Liver (tissue), 9 donors: ENCODE measurements around the gene TRAPPC10. TPM values are rescaled to one million over a fixed set of nuclear protein-coding genes. Genes with fewer than 3 reads are reported as not detected.
A peak's percentile ranks its signal among the peaks of the same experiment; 100 is the strongest.

Source experiments
- DNase-seq: peaks from one replicate; pipeline ENCODE4 v3.0.0-alpha.2; 2017; ENCODE audit warnings: low spot score
- H3K27ac ChIP-seq, 2 donors: one replicate each; pipeline ENCODE4 v1.7.0; 2013; ENCODE audit warnings: inconsistent platforms in 2 of 2, low read length in 2 of 2, control low read depth in 1 of 2, low read depth in 1 of 2, mild to moderate bottlenecking in 1 of 2
- H3K27me3 ChIP-seq, 4 donors: one replicate each; pipeline versions ENCODE4 v1.6.1 to v1.7.0; 2013; ENCODE audit warnings: low read length in 3 of 4, inconsistent platforms in 1 of 4, mild to moderate bottlenecking in 1 of 4, moderate library complexity in 1 of 4; ENCODE audit not compliant: control insufficient read depth in 4 of 4, insufficient read depth in 4 of 4
- H3K36me3 ChIP-seq, 4 donors: one replicate each; pipeline versions ENCODE4 v1.6.1 to v1.7.0; 2013; ENCODE audit warnings: low read length in 3 of 4, mild to moderate bottlenecking in 3 of 4, low read depth in 1 of 4, moderate library complexity in 1 of 4; ENCODE audit not compliant: control insufficient read depth in 4 of 4, insufficient read depth in 3 of 4
- H3K4me1 ChIP-seq, 4 donors: one replicate each; pipeline versions ENCODE4 v1.6.1 to v1.7.0; 2013; ENCODE audit warnings: low read length in 3 of 4, mild to moderate bottlenecking in 3 of 4, moderate library complexity in 1 of 4; ENCODE audit not compliant: control insufficient read depth in 4 of 4, insufficient read depth in 4 of 4
- H3K4me3 ChIP-seq, 3 donors: one replicate each; pipeline versions ENCODE4 v1.6.1 to v1.7.0; 2013; ENCODE audit warnings: low read length in 3 of 3, control low read depth in 1 of 3, low read depth in 1 of 3, mild to moderate bottlenecking in 1 of 3
- H3K9ac ChIP-seq, 2 donors: one replicate each; pipeline ENCODE4 v1.7.0; 2013; ENCODE audit warnings: low read length in 2 of 2, mild to moderate bottlenecking in 2 of 2, moderate library complexity in 2 of 2, control low read depth in 1 of 2, low read depth in 1 of 2
- H3K9me3 ChIP-seq, 4 donors: one replicate each; pipeline versions ENCODE4 v1.6.1 to v1.7.0; 2013; ENCODE audit warnings: low read length in 3 of 4; ENCODE audit not compliant: control insufficient read depth in 4 of 4
- EGR1 ChIP-seq, 2 donors: IDR thresholded peaks; 2 replicates each; pipeline ENCODE4 v1.6.1; 2016 to 2018; ENCODE audit warnings: antibody characterized with exemption in 2 of 2, low read depth in 2 of 2
- FOXA1 ChIP-seq: IDR thresholded peaks from 2 replicates; pipeline ENCODE4 v1.6.1; 2016; ENCODE audit warnings: antibody characterized with exemption
- FOXA2 ChIP-seq: IDR thresholded peaks from 2 replicates; pipeline ENCODE4 v1.6.1; 2016; ENCODE audit warnings: antibody characterized with exemption
- NR2F2 ChIP-seq: IDR thresholded peaks from 2 replicates; pipeline ENCODE4 v1.6.1; 2016; ENCODE audit warnings: antibody characterized with exemption
- RXRA ChIP-seq, 2 donors: IDR thresholded peaks; 2 replicates each; pipeline ENCODE4 v1.6.1; 2017 to 2018; ENCODE audit warnings: antibody characterized with exemption in 2 of 2, mild to moderate bottlenecking in 1 of 2
- TAF1 ChIP-seq: conservative IDR thresholded peaks from 2 replicates; pipeline ENCODE4 v1.6.1; 2016; ENCODE audit warnings: antibody characterized with exemption, mild to moderate bottlenecking
- YY1 ChIP-seq: IDR thresholded peaks from 2 replicates; pipeline ENCODE4 v1.6.1; 2016; ENCODE audit warnings: antibody characterized with exemption, mild to moderate bottlenecking
- WGBS: extraction: QIAGEN DNeasy Blood & Tissue Kit; methylation state at CpG from one replicate; pipeline ENCODE4 v1.1.7; 2013; 5-methylcytosine and 5-hydroxymethylcytosine counted together
- polyA plus RNA-seq, 2 donors: library from polyadenylated mRNA; stranded (reverse) in 1 of 2; unstranded in 1 of 2; fragments of 200-250 nt in 1 of 2; fragments of >200 nt in 1 of 2; fragmentation: Nextera tagmentation in 1 of 2; extraction: Ambion mirVana in 1 of 2; gene quantifications; one replicate each; pipeline versions ENCODE4 v1.2.1 to v1.2.3, GENCODE V29; 2013 to 2015
- total RNA-seq, 2 donors: library from RNA; depleted of rRNA; stranded (reverse); fragments of >200 nt; gene quantifications; one replicate each; pipeline ENCODE4 v1.2.3, GENCODE V29; 2014
- TF ChIP-seq, protein P1 (sequence below): IDR thresholded peaks from 2 replicates; pipeline ENCODE4 v1.6.1; 2016; ENCODE audit warnings: antibody characterized with exemption
- TF ChIP-seq, protein P2 (sequence below): IDR thresholded peaks from 2 replicates; pipeline ENCODE4 v1.6.1; 2016; ENCODE audit warnings: antibody characterized with exemption
- TF ChIP-seq, protein P3 (sequence below): IDR thresholded peaks from 2 replicates; pipeline ENCODE4 v1.6.1; 2016; ENCODE audit warnings: antibody characterized with exemption
- TF ChIP-seq, protein P4 (sequence below): fragments of 150-350 bp; IDR thresholded peaks from 2 replicates; pipeline ENCODE4 v1.5.1; 2017; ENCODE audit warnings: improper control_type of control experiment, low read depth, low read length; ENCODE audit not compliant: missing input control
- donor health status: healthy.
- donor health status: healthy.
- donor health status: healthy.
- donor health status: healthy.
- donor health status: healthy.

The TRAPPC10 gene
- total and polyA plus RNA-seq, 4 donors: 4.9 to 24.9 (median 11.9) TPM

DNA sequence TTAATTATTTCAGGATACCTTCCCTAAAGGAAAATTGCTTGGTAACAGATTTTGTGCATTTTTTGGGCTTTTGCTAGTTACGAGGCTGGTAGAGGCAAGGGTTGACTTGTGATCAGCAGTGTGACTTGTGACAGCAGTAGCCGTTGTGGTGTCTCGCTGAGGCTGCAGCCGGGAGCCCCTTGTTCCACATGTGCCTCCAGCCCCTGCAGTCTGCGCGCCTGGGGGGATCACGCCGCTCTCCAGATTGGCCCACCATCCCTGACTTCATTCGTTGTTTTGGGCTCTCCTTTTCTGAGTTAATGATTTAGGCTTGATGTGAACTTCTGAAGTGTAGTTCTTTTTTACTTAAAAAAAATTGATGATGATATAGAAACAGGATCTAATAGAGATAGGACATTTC is 41.5 kb downstream of the TRAPPC10 start:
- H3K9ac ChIP-seq: no peak overlapping the region
- peaks cover 0 to 9% (median 3%) of the 10 kb centered on the region in 4 donors for H3K4me1 ChIP-seq
- H3K36me3 ChIP-seq: peaks cover under 1 to 24% (median 18%) of the 10 kb centered on the region in 4 donors
- H3K27me3 ChIP-seq: no peaks in the 10 kb centered on the region
- no peak overlapping the region for H3K27ac ChIP-seq
- no peak for DNase-seq
- TF ChIP-seq, protein P1, sequence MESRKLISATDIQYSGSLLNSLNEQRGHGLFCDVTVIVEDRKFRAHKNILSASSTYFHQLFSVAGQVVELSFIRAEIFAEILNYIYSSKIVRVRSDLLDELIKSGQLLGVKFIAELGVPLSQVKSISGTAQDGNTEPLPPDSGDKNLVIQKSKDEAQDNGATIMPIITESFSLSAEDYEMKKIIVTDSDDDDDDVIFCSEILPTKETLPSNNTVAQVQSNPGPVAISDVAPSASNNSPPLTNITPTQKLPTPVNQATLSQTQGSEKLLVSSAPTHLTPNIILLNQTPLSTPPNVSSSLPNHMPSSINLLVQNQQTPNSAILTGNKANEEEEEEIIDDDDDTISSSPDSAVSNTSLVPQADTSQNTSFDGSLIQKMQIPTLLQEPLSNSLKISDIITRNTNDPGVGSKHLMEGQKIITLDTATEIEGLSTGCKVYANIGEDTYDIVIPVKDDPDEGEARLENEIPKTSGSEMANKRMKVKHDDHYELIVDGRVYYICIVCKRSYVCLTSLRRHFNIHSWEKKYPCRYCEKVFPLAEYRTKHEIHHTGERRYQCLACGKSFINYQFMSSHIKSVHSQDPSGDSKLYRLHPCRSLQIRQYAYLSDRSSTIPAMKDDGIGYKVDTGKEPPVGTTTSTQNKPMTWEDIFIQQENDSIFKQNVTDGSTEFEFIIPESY: no peak
- TF ChIP-seq, protein P2, sequence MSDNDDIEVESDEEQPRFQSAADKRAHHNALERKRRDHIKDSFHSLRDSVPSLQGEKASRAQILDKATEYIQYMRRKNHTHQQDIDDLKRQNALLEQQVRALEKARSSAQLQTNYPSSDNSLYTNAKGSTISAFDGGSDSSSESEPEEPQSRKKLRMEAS: no peak
- WGBS: 98% methylated on average over 9 of the region's 9 CpGs
- H3K4me3 ChIP-seq: no peak overlapping the region
- no peaks in the 10 kb centered on the region for H3K9me3 ChIP-seq

DNA sequence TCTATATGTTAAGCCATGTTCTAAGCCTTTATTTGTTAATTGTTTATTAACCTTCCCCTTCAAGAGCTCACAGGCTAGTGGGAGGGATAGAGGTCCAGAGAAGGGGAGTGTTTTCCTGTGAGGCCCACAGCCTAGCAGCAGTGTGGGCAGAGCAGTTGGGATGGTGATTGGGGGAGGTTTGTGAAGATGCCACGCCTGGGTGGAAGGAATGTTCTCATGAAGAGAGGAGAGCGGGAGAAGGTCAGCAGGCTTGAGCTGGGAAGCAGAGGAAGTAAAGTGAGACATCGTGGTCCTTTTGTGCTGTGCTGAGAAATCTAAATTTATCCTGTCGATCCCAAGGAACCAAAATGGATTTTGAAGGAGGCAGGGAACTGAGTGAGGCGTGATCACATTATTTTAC is 42.6 kb downstream of the TRAPPC10 start:
- no peak overlapping the region for H3K27ac ChIP-seq
- no peak for DNase-seq
- H3K4me3 ChIP-seq: no peak overlapping the region
- H3K36me3 ChIP-seq: peaks cover 2 to 30% (median 23%) of the 10 kb centered on the region in 4 donors
- no peaks in the 10 kb centered on the region for H3K27me3 ChIP-seq
- no peak overlapping the region for H3K9ac ChIP-seq
- TF ChIP-seq FOXA1: no peak
- peak; percentile 42 for TF ChIP-seq NR2F2
- WGBS: 89% methylated on average over 5 of the region's 5 CpGs
- peaks cover 0 to 9% (median 3%) of the 10 kb centered on the region in 4 donors for H3K4me1 ChIP-seq
- no peaks in the 10 kb centered on the region for H3K9me3 ChIP-seq

DNA sequence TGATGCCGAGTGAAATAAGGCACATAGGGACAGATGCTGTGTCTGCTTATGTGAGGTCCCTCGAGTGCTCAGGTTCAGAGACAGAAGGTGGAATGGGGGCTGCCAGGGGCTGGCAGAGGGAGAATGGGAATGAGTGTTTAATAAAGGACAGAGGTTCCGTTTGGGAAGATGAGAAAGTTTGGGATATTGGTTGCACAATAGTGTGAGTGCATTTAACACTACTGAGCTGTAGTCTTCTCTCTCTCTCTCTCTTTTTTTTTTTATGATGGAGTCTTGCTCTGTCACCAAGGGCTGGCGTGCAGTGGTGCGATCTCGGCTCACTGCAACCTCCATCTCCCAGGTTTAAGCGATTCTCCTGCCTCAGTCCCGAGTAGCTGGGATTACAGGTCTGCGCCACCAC is 44.9 kb downstream of the TRAPPC10 start:
- no peaks in the 10 kb centered on the region for H3K9me3 ChIP-seq
- H3K36me3 ChIP-seq: peaks cover 2 to 32% (median 24%) of the 10 kb centered on the region in 4 donors
- 95% methylated on average over 9 of the region's 9 CpGs for WGBS
- TF ChIP-seq RXRA (IDR thresholded peaks at IDR 0.05): no peak
- TF ChIP-seq EGR1 (IDR thresholded peaks at IDR 0.05; ENCODE audit: low read depth in 2 of 2): no peak
- TF ChIP-seq, protein P2: no peak
- H3K4me3 ChIP-seq: no peak overlapping the region
- H3K27ac ChIP-seq: no peak overlapping the region
- no peak for DNase-seq
- no peak overlapping the region for H3K9ac ChIP-seq
- peaks cover 0 to 1% (median 0%) of the 10 kb centered on the region in 4 donors for H3K4me1 ChIP-seq
- no peaks in the 10 kb centered on the region for H3K27me3 ChIP-seq

DNA sequence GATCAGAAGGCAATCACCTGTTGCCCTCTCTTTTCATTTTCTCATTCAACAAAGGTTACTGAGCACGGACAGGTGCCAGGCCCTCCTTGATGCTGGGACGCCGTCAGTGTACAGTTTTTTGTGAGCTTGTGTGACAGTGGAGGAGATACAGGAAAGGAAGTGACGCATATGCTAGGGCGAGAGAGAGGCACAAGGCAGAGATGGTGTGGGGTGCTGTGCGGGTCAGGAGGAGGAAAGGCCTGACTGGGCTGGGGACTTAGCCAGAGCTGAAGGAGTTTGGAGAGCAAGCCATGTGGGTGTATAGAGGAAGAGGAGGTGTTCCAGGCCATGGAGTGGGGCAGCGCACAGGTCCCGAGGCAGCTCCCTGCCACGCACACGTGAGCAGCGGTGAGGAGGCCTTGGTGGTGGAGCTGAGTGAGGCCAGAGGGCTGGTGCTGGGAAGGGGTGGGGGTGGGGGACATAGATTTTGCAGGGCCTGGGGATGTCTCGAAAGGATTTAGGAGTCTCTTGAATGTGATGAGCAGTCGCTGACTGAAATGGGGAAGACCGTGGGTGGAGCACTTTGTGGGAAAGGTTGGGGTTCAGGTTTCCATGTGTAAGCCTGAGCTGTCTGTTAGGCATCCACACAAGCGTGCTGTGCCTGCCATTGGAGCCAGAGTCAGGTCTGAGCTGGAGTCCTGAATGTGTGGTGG is 46.0 kb downstream of the TRAPPC10 start:
- no peaks in the 10 kb centered on the region for H3K27me3 ChIP-seq
- no peak overlapping the region for H3K9ac ChIP-seq
- no peak overlapping the region for H3K27ac ChIP-seq
- no peak for DNase-seq
- peaks cover 2 to 31% (median 24%) of the 10 kb centered on the region in 4 donors for H3K36me3 ChIP-seq
- no peak overlapping the region for H3K4me3 ChIP-seq
- no peaks in the 10 kb centered on the region for H3K9me3 ChIP-seq
- H3K4me1 ChIP-seq: no peaks in the 10 kb centered on the region
- 95% methylated on average over 15 of the region's 15 CpGs for WGBS
- TF ChIP-seq RXRA (IDR thresholded peaks at IDR 0.05): no peak
- no peak for TF ChIP-seq TAF1
- TF ChIP-seq, protein P3, sequence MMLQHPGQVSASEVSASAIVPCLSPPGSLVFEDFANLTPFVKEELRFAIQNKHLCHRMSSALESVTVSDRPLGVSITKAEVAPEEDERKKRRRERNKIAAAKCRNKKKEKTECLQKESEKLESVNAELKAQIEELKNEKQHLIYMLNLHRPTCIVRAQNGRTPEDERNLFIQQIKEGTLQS: no peak
- TF ChIP-seq, protein P4, sequence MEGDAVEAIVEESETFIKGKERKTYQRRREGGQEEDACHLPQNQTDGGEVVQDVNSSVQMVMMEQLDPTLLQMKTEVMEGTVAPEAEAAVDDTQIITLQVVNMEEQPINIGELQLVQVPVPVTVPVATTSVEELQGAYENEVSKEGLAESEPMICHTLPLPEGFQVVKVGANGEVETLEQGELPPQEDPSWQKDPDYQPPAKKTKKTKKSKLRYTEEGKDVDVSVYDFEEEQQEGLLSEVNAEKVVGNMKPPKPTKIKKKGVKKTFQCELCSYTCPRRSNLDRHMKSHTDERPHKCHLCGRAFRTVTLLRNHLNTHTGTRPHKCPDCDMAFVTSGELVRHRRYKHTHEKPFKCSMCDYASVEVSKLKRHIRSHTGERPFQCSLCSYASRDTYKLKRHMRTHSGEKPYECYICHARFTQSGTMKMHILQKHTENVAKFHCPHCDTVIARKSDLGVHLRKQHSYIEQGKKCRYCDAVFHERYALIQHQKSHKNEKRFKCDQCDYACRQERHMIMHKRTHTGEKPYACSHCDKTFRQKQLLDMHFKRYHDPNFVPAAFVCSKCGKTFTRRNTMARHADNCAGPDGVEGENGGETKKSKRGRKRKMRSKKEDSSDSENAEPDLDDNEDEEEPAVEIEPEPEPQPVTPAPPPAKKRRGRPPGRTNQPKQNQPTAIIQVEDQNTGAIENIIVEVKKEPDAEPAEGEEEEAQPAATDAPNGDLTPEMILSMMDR: no peak
- TF ChIP-seq NR2F2: no peak
- TF ChIP-seq YY1: no peak
- TF ChIP-seq, protein P1: no peak
- TF ChIP-seq FOXA2: no peak
